ENCODE results near the gene MSMP.

GRCh38 chr9:35734096-35734495 lies 20.0 kb downstream of the MSMP start:
- TF ChIP-seq CC2D1A (IDR thresholded peaks at IDR 0.05) (no peak), USF2 (CRISPR knock-in tag; IDR thresholded peaks at IDR 0.05) (no peak), EGR1 (conservative IDR thresholded peaks at IDR 0.05) (no peak), GTF2F1 (IDR thresholded peaks at IDR 0.05; ENCODE audit: low read depth, low read length) (no peak)

Measured in K562 (cell line).